ENCODE results near the gene KANSL3.
"Not testable (repeated sequence)": the region's sequence is repeated elsewhere in the genome, so short reads cannot be mapped to it uniquely, and the experiment has no call there.

KANSL3 gene

GRCh38 chr2:96638144-96639121 lies at the start of gene KANSL3:
KANSL3 (minus strand) TSS chr2:96638312; CDS start chr2:96637135, 1,177 bp downstream.
- DNase-seq, result peak; percentile 91

GRCh38 chr2:96687266-96687665 lies 49.2 kb upstream of the KANSL3 start:
- peak; percentile 5 for DNase-seq

- DNase-seq, result peak; percentile 88
Measured at GRCh38 chr2:96685577-96686459, 47.7 kb upstream of the KANSL3 start.

GRCh38 chr2:96684883-96685576 lies 46.9 kb upstream of the KANSL3 start:
- DNase-seq, result peak; percentile 69

DNA sequence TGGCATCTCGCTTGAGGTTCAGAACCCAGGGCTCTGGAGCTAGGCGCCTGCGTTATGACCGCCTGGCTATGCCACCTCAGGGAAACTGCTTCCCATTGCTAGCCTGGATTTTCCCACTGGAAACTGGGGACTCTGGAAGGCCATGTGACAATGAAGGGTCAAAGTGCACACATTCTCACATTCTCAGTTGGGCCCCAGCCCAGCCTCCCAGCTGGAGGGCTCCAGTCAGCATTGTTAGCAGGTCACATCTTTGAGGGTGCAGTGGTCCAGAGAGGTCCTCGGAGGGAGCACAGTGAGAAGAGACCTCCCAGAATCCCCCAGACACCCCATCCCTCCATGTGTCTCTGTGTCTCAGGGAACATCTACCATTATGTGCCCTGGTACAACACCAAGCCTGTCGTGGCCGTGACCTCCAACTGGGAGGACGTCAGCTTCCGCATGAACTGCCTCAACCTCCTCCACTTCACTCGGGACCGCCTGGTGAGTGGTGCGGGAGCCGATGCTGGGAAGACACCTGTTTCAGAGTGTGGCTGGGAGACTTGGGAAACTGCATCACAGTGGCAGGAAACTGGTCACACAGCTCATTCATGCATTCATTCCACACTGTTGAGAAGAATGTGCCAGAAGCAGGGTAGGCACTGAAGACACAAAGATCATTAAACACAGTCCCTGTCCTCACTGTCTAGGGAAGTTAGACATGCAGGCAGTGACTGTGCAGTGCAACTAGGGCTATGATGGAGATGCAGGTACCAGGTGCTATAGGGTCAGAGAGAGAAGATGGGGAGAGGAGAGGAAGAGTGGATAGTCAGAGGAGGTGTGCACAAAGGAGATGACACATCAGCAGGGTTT lies 46.1 kb upstream of the KANSL3 start:
- DNase-seq, result no peak

- DNase-seq, result no peak
Measured at GRCh38 chr2:96683307-96683706, 45.2 kb upstream of the KANSL3 start.

DNA sequence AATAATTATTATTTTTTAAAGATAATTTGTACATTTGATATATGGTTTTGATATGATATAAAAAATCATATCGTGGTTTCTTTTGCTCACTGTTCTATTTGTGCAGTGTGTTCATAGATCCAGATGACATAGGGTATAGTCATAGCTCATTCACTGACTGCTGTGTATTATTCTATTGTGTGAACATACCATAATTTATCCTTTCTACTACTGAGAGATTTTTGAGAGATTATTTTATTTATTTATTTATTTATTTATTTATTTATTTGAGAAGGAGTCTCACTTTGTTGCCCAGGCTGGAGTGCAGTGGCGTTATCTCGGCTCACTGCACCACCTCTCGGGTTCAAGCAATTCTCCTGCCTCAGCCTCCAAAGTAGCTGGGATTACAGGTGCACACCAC lies 43.4 kb upstream of the KANSL3 start:
- DNase-seq, result no peak

GRCh38 chr2:96680561-96681141 lies 42.5 kb upstream of the KANSL3 start:
- DNase-seq, result peak; percentile 4

- DNase-seq, result peak; percentile 27
Measured at GRCh38 chr2:96679848-96680247, 41.7 kb upstream of the KANSL3 start.

GRCh38 chr2:96669539-96670215 lies 31.6 kb upstream of the KANSL3 start:
- DNase-seq, result peak; percentile 7

DNA sequence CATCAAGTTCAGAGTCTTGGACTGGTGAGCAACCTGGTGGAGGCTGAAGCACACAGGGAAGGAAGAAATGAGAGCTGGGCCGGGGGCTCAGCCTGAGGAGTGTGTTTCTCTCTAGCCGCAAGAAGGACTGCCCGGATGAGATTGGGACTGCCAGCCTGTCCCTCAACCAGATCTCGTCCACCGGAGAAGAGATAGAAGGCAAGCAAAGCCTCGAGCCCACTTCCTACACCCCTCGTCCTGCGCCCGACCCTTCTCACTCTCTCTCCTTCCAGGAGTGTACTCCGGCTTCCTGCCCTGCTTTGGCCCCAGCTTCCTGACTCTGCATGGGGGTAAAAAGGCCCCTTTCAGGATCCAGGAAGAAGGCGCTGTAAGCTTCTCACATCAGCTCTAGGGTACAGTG lies 30.7 kb upstream of the KANSL3 start:
- DNase-seq, result no peak

DNA sequence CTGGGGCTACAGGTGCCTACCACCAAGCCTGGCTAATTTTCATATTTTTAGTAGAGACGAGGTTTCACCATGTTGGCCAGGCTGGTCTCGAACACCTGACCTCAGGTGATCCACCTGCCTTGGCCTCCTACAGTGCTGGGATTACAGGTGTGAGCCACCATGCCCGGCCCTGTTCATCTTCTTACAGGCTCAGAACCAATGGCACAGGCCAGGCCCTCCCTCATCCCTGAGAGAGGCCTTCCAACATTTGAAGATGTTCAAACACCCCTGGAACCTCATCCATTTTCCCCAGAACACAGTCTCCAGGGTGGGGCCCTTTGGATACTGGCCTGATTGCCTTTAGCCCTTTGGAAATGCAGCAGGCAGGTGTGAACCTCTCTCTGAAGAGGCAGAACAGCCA lies 27.6 kb upstream of the KANSL3 start:
- DNase-seq, result not testable (repeated sequence)

DNA sequence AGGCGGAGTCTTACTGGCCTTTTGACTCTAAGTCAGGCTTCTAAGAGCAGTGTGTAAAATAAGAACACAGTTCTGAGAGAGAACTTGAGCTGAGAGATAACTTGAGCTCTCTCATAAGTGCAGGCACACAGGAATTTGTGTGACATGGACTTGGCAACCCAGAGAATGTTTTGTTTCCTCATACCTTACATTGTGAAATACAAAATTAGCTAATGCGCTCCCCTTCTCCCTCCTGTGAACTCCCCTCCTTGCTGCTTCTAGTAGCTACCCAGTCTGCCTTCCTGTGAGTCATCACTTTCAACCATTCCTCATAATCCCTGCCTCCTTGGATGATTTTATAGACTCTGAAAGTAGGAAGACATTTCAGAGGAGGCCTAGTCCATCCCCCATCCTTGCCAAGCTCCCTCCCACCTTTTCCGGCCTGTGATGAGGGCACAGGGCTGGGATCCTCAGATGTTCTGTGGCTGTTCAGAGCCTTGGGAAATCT lies 27.0 kb upstream of the KANSL3 start:
- DNase-seq, result no peak

DNA sequence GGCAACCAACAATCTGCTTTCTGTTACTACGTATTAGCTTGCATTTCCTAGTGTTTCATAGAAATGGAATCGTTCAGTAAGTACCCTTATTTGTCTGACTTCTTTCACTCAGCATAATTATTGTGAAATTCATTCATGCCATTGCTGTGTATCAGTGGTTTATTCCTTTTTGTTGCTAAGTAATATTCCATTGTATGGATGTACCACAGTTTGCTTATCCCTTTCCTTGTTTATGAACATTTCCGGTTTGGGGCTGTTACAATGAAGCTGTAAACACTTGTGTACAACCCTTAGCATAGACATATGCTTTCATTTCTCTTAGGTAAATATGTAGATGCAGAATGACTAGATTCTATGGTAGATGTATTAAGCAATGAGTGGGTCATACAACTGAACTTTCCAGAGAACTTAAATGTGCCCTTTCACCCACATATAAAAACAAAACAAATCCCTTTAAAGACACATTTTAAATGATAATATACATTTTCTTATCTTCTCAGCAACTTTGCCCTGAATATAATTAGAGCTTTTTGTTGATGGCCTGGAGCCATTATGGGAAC lies 26.3 kb upstream of the KANSL3 start:
- DNase-seq, result no peak

GRCh38 chr2:96663829-96664228 lies 25.7 kb upstream of the KANSL3 start:
- no peak for DNase-seq

GRCh38 chr2:96663177-96663576 lies 25.1 kb upstream of the KANSL3 start:
- no peak for DNase-seq

DNA sequence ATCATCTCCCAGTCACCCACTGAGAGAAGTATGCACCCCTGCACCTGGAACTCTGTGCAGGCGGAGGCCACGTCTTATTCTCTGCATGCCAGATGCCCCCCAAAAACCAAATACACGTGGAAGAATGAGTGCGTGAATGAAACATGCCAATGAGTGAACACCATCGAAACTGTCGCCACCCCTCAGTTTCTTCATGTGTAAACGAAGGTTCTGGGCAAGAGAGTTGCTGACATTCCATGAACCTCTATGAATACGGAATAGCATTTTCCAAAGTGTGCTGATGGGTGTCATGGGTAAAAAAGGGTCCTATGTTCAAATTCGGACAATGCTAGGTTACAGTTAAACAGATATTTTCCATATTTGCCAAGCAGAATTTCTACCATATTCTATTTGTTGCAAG lies 24.2 kb upstream of the KANSL3 start:
- DNase-seq, result no peak

DNA sequence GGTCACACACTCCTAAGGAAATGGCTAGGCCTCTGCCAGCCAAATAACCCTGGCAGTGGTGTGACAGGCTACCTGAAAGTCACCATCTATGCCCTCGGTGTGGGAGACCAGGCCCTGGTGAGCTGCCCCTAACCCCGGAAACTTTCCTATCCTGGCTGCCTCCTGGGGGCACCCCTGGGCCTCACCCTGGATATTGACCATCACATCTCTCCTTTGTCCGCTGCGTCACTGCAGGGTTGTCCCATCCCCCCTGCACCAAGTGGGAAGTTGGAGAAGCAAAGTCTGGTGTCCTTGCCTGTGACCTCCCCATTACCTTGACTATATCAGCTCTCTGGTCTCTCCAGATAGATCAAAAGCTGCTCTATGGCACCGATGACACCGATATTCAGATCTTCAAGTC lies 23.2 kb upstream of the KANSL3 start:
- DNase-seq, result no peak

- DNase-seq, result no peak
Measured at GRCh38 chr2:96656540-96656939, 18.4 kb upstream of the KANSL3 start.

DNA sequence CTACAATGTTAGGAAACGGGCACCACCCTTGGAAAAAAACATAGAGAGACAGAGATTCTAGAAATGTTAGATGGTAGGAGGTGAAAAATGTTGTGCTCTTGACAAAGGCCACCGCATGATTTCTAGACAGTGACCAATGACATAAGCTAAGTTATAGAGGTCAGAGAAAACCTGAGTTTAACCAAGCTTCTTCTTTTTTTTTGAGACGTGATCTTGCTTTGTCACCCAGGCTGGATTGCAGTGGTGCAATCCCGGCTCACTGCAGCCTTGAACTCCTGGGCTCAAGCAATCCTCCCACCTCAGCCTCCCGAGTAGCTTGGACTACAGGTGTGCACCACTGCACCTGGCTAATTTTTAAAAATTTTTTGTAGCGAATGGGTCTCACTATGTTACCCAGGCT lies 17.4 kb upstream of the KANSL3 start:
- DNase-seq, result no peak

Data from NCI-H69 (cell line).